Measurements from ENCODE around the gene ZFP91. TPM values are rescaled to one million over a fixed set of nuclear protein-coding genes. Genes with fewer than 3 reads are reported as not detected.

ZFP91 gene
- total RNA-seq, 1 experiment from 2014 or later: 80.4 TPM

DNA sequence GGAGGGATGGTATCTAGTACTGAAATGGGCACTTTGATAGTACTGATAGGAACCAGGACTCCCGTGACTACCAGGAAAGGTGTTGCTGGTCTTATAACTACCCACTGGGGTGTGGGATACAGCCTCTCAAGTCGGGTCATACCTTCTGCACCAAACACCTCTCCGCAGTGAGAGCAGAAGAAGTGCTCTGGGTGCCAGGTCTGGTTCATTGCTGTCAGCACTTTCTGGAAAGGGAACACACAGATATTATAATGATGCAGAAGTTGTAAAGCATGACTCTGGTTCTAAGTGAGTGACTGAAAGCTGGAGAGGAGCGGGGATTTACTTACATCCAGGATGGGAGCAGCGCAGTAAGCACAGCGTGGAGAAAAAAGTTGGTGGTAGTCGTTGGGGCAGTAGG, 29.2 kb upstream of the ZFP91 start:
- DNase-seq (ENCODE audit: low read depth, low spot score) (no peak), ATAC-seq (no peak)
- TF ChIP-seq SIN3A (IDR thresholded peaks at IDR 0.05; ENCODE audit: borderline replicate concordance, insufficient read depth, low read depth, low read length) (no peak), CTCF (IDR thresholded peaks at IDR 0.05) (no peak), TCF7L2 (IDR thresholded peaks at IDR 0.05; ENCODE audit: low read depth, low read length) (no peak), POLR2AphosphoS5 (IDR thresholded peaks at IDR 0.05; ENCODE audit: low read depth, low read length) (no peak)
- TF ChIP-seq, protein P1, sequence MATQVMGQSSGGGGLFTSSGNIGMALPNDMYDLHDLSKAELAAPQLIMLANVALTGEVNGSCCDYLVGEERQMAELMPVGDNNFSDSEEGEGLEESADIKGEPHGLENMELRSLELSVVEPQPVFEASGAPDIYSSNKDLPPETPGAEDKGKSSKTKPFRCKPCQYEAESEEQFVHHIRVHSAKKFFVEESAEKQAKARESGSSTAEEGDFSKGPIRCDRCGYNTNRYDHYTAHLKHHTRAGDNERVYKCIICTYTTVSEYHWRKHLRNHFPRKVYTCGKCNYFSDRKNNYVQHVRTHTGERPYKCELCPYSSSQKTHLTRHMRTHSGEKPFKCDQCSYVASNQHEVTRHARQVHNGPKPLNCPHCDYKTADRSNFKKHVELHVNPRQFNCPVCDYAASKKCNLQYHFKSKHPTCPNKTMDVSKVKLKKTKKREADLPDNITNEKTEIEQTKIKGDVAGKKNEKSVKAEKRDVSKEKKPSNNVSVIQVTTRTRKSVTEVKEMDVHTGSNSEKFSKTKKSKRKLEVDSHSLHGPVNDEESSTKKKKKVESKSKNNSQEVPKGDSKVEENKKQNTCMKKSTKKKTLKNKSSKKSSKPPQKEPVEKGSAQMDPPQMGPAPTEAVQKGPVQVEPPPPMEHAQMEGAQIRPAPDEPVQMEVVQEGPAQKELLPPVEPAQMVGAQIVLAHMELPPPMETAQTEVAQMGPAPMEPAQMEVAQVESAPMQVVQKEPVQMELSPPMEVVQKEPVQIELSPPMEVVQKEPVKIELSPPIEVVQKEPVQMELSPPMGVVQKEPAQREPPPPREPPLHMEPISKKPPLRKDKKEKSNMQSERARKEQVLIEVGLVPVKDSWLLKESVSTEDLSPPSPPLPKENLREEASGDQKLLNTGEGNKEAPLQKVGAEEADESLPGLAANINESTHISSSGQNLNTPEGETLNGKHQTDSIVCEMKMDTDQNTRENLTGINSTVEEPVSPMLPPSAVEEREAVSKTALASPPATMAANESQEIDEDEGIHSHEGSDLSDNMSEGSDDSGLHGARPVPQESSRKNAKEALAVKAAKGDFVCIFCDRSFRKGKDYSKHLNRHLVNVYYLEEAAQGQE (IDR thresholded peaks at IDR 0.05; ENCODE audit: insufficient read depth in 1 of 2, low read depth in 2 of 2, low read length in 1 of 2): no peak
- no peak overlapping the region for H3K27ac ChIP-seq (ENCODE audit: low read length)
- intact Hi-C loops (cut with micrococcal nuclease; ENCODE audit: unreplicated experiment): no loop called here
- POLR2A ChIA-PET: interaction anchor here (0.6 kb wide), 1 partner anchor 726 kb away, joined by 3 read pairs; no protein-coding TSS in a partner anchor
- no peak overlapping the region for H3K4me3 ChIP-seq (ENCODE audit: low read depth in 2 of 2, low read length in 2 of 2)
- no peaks in the 10 kb centered on the region for H3K4me1 ChIP-seq (ENCODE audit: control insufficient read depth, insufficient read depth, low read length)
- CTCF ChIA-PET: no interaction called here
- in situ Hi-C loops (cut with HindIII; ENCODE audit: low pct_unique_long_range_greater_than_20kb, low sequenced_read_pairs): no loop called here
- no TSS peak for BruUV-seq (replicated peaks)
- H3K27me3 ChIP-seq (ENCODE audit: control insufficient read depth, insufficient read depth, low read length): no peaks in the 10 kb centered on the region
- no peaks in the 10 kb centered on the region for H3K9me3 ChIP-seq (ENCODE audit: control insufficient read depth, insufficient read depth, low read depth, low read length)
- no peaks in the 10 kb centered on the region for H3K36me3 ChIP-seq (ENCODE audit: control insufficient read depth, insufficient read depth, low read length)

DNA sequence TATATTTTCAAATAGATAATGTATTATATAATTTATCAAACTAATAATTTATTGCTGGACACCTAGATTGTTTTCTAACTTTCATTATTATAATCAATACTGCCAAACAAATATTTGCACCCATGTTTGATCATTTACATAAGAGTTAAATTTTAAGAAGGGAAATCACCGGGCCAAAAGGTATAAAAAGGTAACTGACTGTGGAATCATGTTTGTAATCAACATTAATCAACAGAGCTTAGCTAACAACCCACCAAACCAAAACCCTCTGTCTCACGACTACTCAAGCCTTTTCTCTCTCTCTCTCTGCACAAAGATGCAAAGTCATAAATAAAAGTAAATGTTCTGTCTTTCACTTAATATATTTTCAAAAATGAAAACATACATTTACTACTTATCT, 18.0 kb upstream of the ZFP91 start:
- Histone ChIP-seq H3K4me1 (ENCODE audit: control insufficient read depth, insufficient read depth, low read length) (no peaks in the 10 kb centered on the region), H3K27me3 (ENCODE audit: control insufficient read depth, insufficient read depth, low read length) (no peaks in the 10 kb centered on the region), H3K4me3 (ENCODE audit: low read depth in 2 of 2, low read length in 2 of 2) (no peak overlapping the region), H3K36me3 (ENCODE audit: control insufficient read depth, insufficient read depth, low read length) (no peaks in the 10 kb centered on the region), H3K9me3 (ENCODE audit: control insufficient read depth, insufficient read depth, low read depth, low read length) (no peaks in the 10 kb centered on the region), H3K27ac (ENCODE audit: low read length) (no peak overlapping the region)
- no peak for DNase-seq (ENCODE audit: low read depth, low spot score)
- no peak for ATAC-seq
- ChIA-PET POLR2A (no interaction called here), CTCF (no interaction called here)
- TF ChIP-seq TCF7L2 (IDR thresholded peaks at IDR 0.05; ENCODE audit: low read depth, low read length): no peak
- TF ChIP-seq POLR2AphosphoS5 (IDR thresholded peaks at IDR 0.05; ENCODE audit: low read depth, low read length): no peak
- no peak for TF ChIP-seq CTCF (IDR thresholded peaks at IDR 0.05)
- in situ Hi-C loops (cut with HindIII; ENCODE audit: low pct_unique_long_range_greater_than_20kb, low sequenced_read_pairs): no loop called here
- no TSS peak for BruUV-seq (replicated peaks)
- intact Hi-C loops (cut with micrococcal nuclease; ENCODE audit: unreplicated experiment): no loop called here

All from Panc1 (cell line).